MCF 10A (cell line): ENCODE data around the gene BORCS5. TPM values are rescaled to one million over a fixed set of nuclear protein-coding genes. Genes with fewer than 3 reads are reported as not detected.

Source experiments
- BruUV-seq: library from RNA; stranded (reverse); fragments of 400-500 nt; replicated peaks from 2 replicates; lab custom pipeline; 2021; lab: Mats Ljungman, UMichigan
- CTCF ChIA-PET: fragments of 300-600 bp; sonication (Branson Sonifier 250); formaldehyde crosslinking; extraction: SDS; loops from one replicate; lab custom pipeline; 2021; ENCODE audit warnings: antibody characterized with exemption, inconsistent platforms; lab: Yijun Ruan, JAX
- POLR2A ChIA-PET: fragments of 300-600, 350-650 bp; sonication (Branson Sonifier 250); formaldehyde crosslinking; extraction: SDS; loops from one replicate; lab custom pipeline; 2020; ENCODE audit warnings: antibody characterized with exemption, inconsistent platforms; lab: Yijun Ruan, JAX
- DNase-seq: peaks from one replicate; pipeline ENCODE4 v3.0.0-alpha.2; 2018; ENCODE audit not compliant: unreplicated experiment
- H3K27ac Mint-ChIP-seq: one replicate; pipeline ENCODE4 v1.8.0; 2022; ENCODE audit warnings: mild to moderate bottlenecking, low read depth, mixed read lengths; ENCODE audit not compliant: unreplicated experiment
- H3K27me3 Mint-ChIP-seq: one replicate; pipeline ENCODE4 v1.8.0; 2022; ENCODE audit warnings: mixed read lengths; ENCODE audit not compliant: insufficient read depth, unreplicated experiment
- H3K36me3 Mint-ChIP-seq: one replicate; pipeline ENCODE4 v1.8.0; 2022; ENCODE audit warnings: mild to moderate bottlenecking, moderate library complexity, mixed read lengths; ENCODE audit not compliant: insufficient read depth, unreplicated experiment
- H3K4me1 Mint-ChIP-seq: one replicate; pipeline ENCODE4 v1.8.0; 2022; ENCODE audit warnings: mixed read lengths; ENCODE audit not compliant: insufficient read depth, unreplicated experiment
- H3K4me3 Mint-ChIP-seq: one replicate; pipeline ENCODE4 v1.8.0; 2022; ENCODE audit warnings: mild to moderate bottlenecking, moderate library complexity, mixed read lengths; ENCODE audit not compliant: unreplicated experiment
- H3K9me3 Mint-ChIP-seq: one replicate; pipeline ENCODE4 v1.8.0; 2022; ENCODE audit warnings: mixed read lengths; ENCODE audit not compliant: unreplicated experiment
- intact Hi-C: fragments of 100-400 bp; cut with micrococcal nuclease; formaldehyde crosslinking; loops from 2 replicates; pipeline ENCODE4 v1.14.1; 2022
- total RNA-seq: library from RNA; stranded (reverse); gene quantifications from 2 replicates; pipeline ENCODE4 v1.2.3, GENCODE V29; 2022
- TF ChIP-seq, protein P1 (sequence below): fragments of 200-600 bp; IDR thresholded peaks from one replicate; pipeline ENCODE4 v1.8.0; 2022; ENCODE audit warnings: antibody characterized with exemption, mild to moderate bottlenecking; ENCODE audit not compliant: unreplicated experiment

BORCS5 gene
- total RNA-seq, 1 experiment from 2014 or later = 11.0 TPM

- Mint-ChIP-seq H3K27ac (peak overlapping the region; percentile 94), H3K4me3 (no peak overlapping the region), H3K9me3 (no peaks in the 10 kb centered on the region), H3K27me3 (no peaks in the 10 kb centered on the region), H3K36me3 (peaks cover 6% of the 10 kb centered on the region), H3K4me1 (peaks cover 26% of the 10 kb centered on the region)
- TF ChIP-seq, protein P1, sequence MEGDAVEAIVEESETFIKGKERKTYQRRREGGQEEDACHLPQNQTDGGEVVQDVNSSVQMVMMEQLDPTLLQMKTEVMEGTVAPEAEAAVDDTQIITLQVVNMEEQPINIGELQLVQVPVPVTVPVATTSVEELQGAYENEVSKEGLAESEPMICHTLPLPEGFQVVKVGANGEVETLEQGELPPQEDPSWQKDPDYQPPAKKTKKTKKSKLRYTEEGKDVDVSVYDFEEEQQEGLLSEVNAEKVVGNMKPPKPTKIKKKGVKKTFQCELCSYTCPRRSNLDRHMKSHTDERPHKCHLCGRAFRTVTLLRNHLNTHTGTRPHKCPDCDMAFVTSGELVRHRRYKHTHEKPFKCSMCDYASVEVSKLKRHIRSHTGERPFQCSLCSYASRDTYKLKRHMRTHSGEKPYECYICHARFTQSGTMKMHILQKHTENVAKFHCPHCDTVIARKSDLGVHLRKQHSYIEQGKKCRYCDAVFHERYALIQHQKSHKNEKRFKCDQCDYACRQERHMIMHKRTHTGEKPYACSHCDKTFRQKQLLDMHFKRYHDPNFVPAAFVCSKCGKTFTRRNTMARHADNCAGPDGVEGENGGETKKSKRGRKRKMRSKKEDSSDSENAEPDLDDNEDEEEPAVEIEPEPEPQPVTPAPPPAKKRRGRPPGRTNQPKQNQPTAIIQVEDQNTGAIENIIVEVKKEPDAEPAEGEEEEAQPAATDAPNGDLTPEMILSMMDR = no peak
- DNase-seq = no peak
- no TSS peak for BruUV-seq
- intact Hi-C loops = no loop called here
- ChIA-PET POLR2A (interaction anchor here (0.5 to 2.2 kb wide), 12 partner anchors 12 to 720 kb away, joined by 3 to 6 read pairs (median 4); partner anchors contain the start of genes BORCS5 and DUSP16), CTCF (interaction anchor here (0.7 to 0.8 kb wide), 2 partner anchors 89 to 118 kb away, joined by 3 read pairs; partner anchors contain the start of genes BORCS5 and DUSP16)
Observed at GRCh38 chr12:12445165-12445881, 88.4 kb downstream of the BORCS5 start.

- CTCF ChIA-PET = no interaction called here
- peaks cover 26% of the 10 kb centered on the region for H3K4me1 Mint-ChIP-seq
- no peaks in the 10 kb centered on the region for H3K9me3 Mint-ChIP-seq
- peaks cover 6% of the 10 kb centered on the region for H3K36me3 Mint-ChIP-seq
- no peak overlapping the region for H3K4me3 Mint-ChIP-seq
- peak overlapping the region; percentile 94 for H3K27ac Mint-ChIP-seq
- intact Hi-C loops = no loop called here
- no peaks in the 10 kb centered on the region for H3K27me3 Mint-ChIP-seq
- TF ChIP-seq, protein P1 = no peak
- peak; percentile 70 for DNase-seq
- BruUV-seq = no TSS peak
- POLR2A ChIA-PET = interaction anchor here (0.5 to 2.2 kb wide), 13 partner anchors 8 to 719 kb away, joined by 3 to 6 read pairs (median 4); partner anchors contain the start of genes BORCS5 and DUSP16
Observed at GRCh38 chr12:12445882-12446181, 89.0 kb downstream of the BORCS5 start.

DNA sequence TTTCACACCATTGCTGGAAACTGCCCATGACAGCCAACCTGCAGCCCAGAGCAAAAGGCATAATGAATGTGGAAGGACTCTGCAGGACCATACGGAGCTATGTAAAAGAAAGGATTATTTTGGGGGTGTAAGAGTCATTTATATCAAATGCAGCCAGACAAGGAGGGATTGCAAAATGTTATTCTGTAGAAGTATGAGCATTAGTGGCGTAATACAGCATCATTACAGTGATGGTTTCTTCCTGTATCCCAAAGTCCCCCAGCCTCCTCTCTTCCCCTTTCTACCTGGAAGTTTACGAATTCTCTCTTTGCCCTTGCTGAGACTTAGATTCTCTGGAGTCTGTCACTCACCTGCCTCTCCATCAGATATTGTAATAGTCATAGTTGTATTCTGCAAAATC lies 89.9 kb downstream of the BORCS5 start:
- intact Hi-C loops = no loop called here
- no peak for DNase-seq
- peaks cover 26% of the 10 kb centered on the region for H3K4me1 Mint-ChIP-seq
- no peak overlapping the region for H3K4me3 Mint-ChIP-seq
- H3K36me3 Mint-ChIP-seq = peaks cover 6% of the 10 kb centered on the region
- peak overlapping the region; percentile 83 for H3K27ac Mint-ChIP-seq
- TF ChIP-seq, protein P1 = no peak
- CTCF ChIA-PET = no interaction called here
- POLR2A ChIA-PET = interaction anchor here (0.6 to 1.5 kb wide), 5 partner anchors 9 to 116 kb away, joined by 3 to 5 read pairs (median 3); partner anchors contain the start of gene DUSP16
- no peaks in the 10 kb centered on the region for H3K9me3 Mint-ChIP-seq
- no peaks in the 10 kb centered on the region for H3K27me3 Mint-ChIP-seq
- BruUV-seq = no TSS peak

- peaks cover 26% of the 10 kb centered on the region for H3K4me1 Mint-ChIP-seq
- BruUV-seq = no TSS peak
- no peaks in the 10 kb centered on the region for H3K27me3 Mint-ChIP-seq
- H3K9me3 Mint-ChIP-seq = no peaks in the 10 kb centered on the region
- no peak for DNase-seq
- no peak overlapping the region for H3K4me3 Mint-ChIP-seq
- H3K27ac Mint-ChIP-seq = peak overlapping the region; percentile 83
- intact Hi-C loops = no loop called here
- TF ChIP-seq, protein P1 = no peak
- CTCF ChIA-PET = interaction anchor here (0.9 to 2.0 kb wide), 4 partner anchors 13 to 70 kb away, joined by 4 to 5 read pairs (median 4); no protein-coding TSS in a partner anchor
- POLR2A ChIA-PET = interaction anchor here (0.7 kb wide), 1 partner anchor 83 kb away, joined by 3 read pairs; no protein-coding TSS in a partner anchor
- peaks cover 6% of the 10 kb centered on the region for H3K36me3 Mint-ChIP-seq
Observed at GRCh38 chr12:12447236-12447635, 90.4 kb downstream of the BORCS5 start.
